Nephron progenitor cell (in vitro differentiated cells): Measurements from ENCODE around the gene LAMA1.
"Not testable (repeated sequence)": the region's sequence is repeated elsewhere in the genome, so short reads cannot be mapped to it uniquely, and the experiment has no call there.

Experiments
- DNase-seq: peaks from one replicate; pipeline ENCODE4 v3.0.0; 2021
- H3K27ac Mint-ChIP-seq: 2 replicates; pipeline ENCODE4 v1.8.0; 2021; ENCODE audit warnings: mild to moderate bottlenecking, moderate library complexity, mixed read lengths
- H3K27me3 Mint-ChIP-seq: 2 replicates; pipeline ENCODE4 v1.8.0; 2021; ENCODE audit warnings: mild to moderate bottlenecking, low read depth, mixed read lengths; ENCODE audit not compliant: poor library complexity
- H3K36me3 Mint-ChIP-seq: 2 replicates; pipeline ENCODE4 v1.8.0; 2021; ENCODE audit warnings: low read depth, mixed read lengths
- H3K4me1 Mint-ChIP-seq: 2 replicates; pipeline ENCODE4 v1.8.0; 2021; ENCODE audit warnings: mixed read lengths
- H3K4me3 Mint-ChIP-seq: 2 replicates; pipeline ENCODE4 v1.8.0; 2021; ENCODE audit warnings: mild to moderate bottlenecking, moderate library complexity, mixed read lengths
- H3K9me3 Mint-ChIP-seq: 2 replicates; pipeline ENCODE4 v1.8.0; 2021; ENCODE audit warnings: mild to moderate bottlenecking, moderate library complexity, mixed read lengths
- TF ChIP-seq, protein P1 (sequence below): fragments of 200-600 bp; sonication (generic); IDR thresholded peaks from 2 replicates; pipeline ENCODE4 v1.5.0; 2021; ENCODE audit warnings: antibody characterized with exemption

The LAMA1 gene

DNA sequence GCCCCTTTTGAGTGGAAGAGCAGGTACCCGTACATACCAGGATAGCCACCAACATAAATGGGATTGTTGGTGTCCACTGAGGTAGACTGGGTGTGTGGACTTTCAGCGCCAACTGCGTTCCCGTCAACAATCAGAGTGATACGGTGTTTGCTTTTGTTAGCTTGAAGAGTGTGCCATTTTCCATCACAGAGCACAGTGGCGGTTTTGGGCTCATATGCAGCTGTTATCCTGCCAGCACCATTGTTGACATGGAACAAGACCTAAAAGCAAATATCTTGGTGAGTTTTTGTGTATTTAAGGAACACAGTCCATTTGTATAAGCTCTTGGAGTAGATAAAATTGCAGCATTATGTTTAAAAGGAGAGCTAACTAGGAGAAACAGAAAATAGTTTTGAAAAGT, 174.5 kb downstream of the LAMA1 start:
- Mint-ChIP-seq H3K4me1 (peaks cover 5% of the 10 kb centered on the region), H3K4me3 (no peak overlapping the region), H3K9me3 (no peaks in the 10 kb centered on the region), H3K36me3 (peaks cover 57% of the 10 kb centered on the region), H3K27ac (no peak overlapping the region), H3K27me3 (no peaks in the 10 kb centered on the region)
- no peak for DNase-seq
- TF ChIP-seq, protein P1, sequence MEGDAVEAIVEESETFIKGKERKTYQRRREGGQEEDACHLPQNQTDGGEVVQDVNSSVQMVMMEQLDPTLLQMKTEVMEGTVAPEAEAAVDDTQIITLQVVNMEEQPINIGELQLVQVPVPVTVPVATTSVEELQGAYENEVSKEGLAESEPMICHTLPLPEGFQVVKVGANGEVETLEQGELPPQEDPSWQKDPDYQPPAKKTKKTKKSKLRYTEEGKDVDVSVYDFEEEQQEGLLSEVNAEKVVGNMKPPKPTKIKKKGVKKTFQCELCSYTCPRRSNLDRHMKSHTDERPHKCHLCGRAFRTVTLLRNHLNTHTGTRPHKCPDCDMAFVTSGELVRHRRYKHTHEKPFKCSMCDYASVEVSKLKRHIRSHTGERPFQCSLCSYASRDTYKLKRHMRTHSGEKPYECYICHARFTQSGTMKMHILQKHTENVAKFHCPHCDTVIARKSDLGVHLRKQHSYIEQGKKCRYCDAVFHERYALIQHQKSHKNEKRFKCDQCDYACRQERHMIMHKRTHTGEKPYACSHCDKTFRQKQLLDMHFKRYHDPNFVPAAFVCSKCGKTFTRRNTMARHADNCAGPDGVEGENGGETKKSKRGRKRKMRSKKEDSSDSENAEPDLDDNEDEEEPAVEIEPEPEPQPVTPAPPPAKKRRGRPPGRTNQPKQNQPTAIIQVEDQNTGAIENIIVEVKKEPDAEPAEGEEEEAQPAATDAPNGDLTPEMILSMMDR = no peak

DNA sequence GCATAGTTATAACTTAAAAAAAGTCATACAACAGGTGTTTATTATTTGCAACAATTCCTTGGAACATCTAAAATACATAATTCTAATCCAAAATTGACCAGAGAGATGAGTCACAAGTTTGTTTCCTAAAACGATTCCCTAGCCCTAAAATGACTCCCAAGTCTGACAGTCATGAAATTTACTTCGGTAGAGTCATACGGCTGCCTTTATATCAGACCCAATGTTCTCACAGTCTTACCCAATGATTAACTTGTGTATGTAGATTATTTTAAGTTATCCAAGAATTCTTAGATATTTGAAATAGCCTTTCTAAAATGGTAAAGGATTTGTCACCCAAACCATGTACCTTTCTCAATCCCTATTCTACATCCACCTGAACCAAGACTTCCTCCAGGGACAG, 174.9 kb downstream of the LAMA1 start:
- Mint-ChIP-seq H3K27me3 (no peaks in the 10 kb centered on the region), H3K4me1 (peaks cover 5% of the 10 kb centered on the region), H3K4me3 (no peak overlapping the region), H3K27ac (no peak overlapping the region), H3K9me3 (no peaks in the 10 kb centered on the region), H3K36me3 (peaks cover 57% of the 10 kb centered on the region)
- no peak for DNase-seq
- TF ChIP-seq, protein P1 = no peak

DNA sequence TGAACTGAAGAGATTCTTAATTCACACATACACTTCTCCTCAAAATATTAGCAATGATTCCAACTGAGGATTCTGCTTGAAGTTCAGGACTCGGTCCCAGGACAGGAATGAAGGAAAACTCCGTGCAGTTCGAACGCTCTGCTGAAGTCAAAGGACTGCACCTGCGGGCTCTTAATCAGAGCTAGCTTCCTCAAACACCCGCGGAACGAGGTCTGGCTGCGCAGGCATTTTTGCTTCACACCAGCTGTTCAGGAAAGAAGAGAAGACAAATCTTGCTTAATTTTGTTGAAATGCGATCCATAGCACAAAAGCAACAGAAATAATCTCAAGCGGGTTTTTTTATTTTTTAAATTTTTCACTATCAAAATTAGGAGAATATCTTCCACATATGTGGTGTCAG, 175.6 kb downstream of the LAMA1 start:
- H3K36me3 Mint-ChIP-seq = peaks cover 51% of the 10 kb centered on the region
- TF ChIP-seq, protein P1 = no peak
- H3K9me3 Mint-ChIP-seq = no peaks in the 10 kb centered on the region

DNA sequence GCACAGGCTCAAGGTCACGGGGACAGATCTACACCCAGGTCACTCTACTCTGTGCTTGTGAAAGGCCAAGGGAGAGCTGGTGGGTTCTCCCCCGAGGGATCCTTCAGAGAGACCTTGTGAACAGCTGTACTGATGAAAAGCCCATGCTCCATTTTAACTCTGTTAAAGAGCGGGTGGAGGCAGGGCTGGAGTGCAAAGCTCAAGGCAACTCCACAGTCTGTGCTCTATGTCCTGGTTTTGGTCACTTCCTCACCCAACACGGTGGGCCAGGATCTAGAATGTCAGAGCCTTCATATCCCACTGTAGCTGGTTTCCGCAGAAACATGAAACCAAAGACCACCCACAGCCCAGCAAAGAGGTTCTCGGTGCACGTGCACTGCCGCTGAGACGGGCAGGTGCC, 177.1 kb downstream of the LAMA1 start:
- H3K36me3 Mint-ChIP-seq = peaks cover 40% of the 10 kb centered on the region
- H3K4me1 Mint-ChIP-seq = peaks cover 5% of the 10 kb centered on the region
- no peak for DNase-seq
- peaks cover 6% of the 10 kb centered on the region for H3K27me3 Mint-ChIP-seq
- TF ChIP-seq, protein P1 = no peak
- H3K27ac Mint-ChIP-seq = no peak overlapping the region
- no peak overlapping the region for H3K4me3 Mint-ChIP-seq
- H3K9me3 Mint-ChIP-seq = peaks cover 2% of the 10 kb centered on the region

More for the DNA sequence above, 175.6 kb downstream of the LAMA1 start:
- Mint-ChIP-seq H3K27ac (no peak overlapping the region), H3K27me3 (no peaks in the 10 kb centered on the region), H3K4me3 (no peak overlapping the region), H3K4me1 (peaks cover 5% of the 10 kb centered on the region)
- no peak for DNase-seq

DNA sequence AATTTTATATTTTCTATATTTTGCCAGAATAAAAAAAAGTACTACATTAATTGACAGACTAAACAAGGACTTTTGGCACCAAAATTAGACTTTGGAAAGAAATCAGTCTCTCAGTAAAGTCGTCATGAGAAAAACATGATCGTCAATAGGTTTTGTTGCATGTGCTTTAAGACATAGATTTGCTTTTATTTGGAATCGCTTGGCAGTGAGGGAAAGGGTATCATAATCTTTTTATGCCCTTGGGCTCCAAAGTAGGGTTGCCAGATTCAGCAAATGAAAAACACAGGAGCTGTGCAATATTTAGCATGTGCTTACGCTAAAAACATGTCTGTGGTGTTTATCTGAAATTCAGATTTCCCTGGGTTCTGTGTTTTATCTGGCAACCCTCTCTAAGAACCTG, 177.6 kb downstream of the LAMA1 start:
- peaks cover 35% of the 10 kb centered on the region for H3K36me3 Mint-ChIP-seq
- no peak overlapping the region for H3K4me3 Mint-ChIP-seq
- TF ChIP-seq, protein P1 = no peak
- peaks cover 6% of the 10 kb centered on the region for H3K27me3 Mint-ChIP-seq
- peaks cover 5% of the 10 kb centered on the region for H3K4me1 Mint-ChIP-seq
- no peak overlapping the region for H3K27ac Mint-ChIP-seq
- DNase-seq = no peak
- H3K9me3 Mint-ChIP-seq = peaks cover 7% of the 10 kb centered on the region

DNA sequence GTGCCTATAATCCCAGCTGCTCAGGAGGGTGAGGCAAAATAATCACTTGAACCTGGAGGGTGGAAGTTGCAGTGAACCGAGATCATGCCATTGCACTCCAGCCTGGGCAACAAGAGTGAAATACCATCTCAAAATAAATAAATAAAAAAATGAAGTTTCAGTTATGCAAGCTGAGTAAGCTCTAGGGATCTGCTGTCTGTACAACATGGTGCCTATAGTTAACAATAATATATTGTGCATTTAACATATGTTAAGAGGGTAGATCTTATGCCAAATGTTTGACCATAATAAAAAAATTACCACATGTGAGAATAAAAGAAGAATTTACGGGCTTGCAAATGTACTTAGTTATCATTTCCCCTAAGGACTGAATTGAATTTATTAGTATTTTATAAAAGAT, 179.2 kb downstream of the LAMA1 start:
- not testable (repeated sequence) for H3K4me1 Mint-ChIP-seq, H3K4me3 Mint-ChIP-seq, H3K27me3 Mint-ChIP-seq, H3K27ac Mint-ChIP-seq, DNase-seq
- Mint-ChIP-seq H3K9me3 (peaks cover 14% of the 10 kb centered on the region), H3K36me3 (peaks cover 28% of the 10 kb centered on the region)
